Forelimb muscle (tissue), 1 donor: ENCODE data around the gene FOXP2. TPM values are rescaled to one million over a fixed set of nuclear protein-coding genes. Genes with fewer than 3 reads are reported as not detected.
A peak's percentile ranks its signal among the peaks of the same experiment; 100 is the strongest.
"Not testable (repeated sequence)": the region's sequence is repeated elsewhere in the genome, so short reads cannot be mapped to it uniquely, and the experiment has no call there.

Source experiments
- DNase-seq: peaks from one replicate; pipeline ENCODE4 v3.0.0-alpha.2; 2013; ENCODE audit warnings: low read depth
- polyA plus RNA-seq: library from polyadenylated mRNA; unstranded; fragments of 120-200 nt; gene quantifications from one replicate; pipeline ENCODE4 v1.2.1, GENCODE V29; 2013; ENCODE audit not compliant: insufficient read length

Gene FOXP2
- polyA plus RNA-seq, 1 donor, result 10.3 TPM

DNA sequence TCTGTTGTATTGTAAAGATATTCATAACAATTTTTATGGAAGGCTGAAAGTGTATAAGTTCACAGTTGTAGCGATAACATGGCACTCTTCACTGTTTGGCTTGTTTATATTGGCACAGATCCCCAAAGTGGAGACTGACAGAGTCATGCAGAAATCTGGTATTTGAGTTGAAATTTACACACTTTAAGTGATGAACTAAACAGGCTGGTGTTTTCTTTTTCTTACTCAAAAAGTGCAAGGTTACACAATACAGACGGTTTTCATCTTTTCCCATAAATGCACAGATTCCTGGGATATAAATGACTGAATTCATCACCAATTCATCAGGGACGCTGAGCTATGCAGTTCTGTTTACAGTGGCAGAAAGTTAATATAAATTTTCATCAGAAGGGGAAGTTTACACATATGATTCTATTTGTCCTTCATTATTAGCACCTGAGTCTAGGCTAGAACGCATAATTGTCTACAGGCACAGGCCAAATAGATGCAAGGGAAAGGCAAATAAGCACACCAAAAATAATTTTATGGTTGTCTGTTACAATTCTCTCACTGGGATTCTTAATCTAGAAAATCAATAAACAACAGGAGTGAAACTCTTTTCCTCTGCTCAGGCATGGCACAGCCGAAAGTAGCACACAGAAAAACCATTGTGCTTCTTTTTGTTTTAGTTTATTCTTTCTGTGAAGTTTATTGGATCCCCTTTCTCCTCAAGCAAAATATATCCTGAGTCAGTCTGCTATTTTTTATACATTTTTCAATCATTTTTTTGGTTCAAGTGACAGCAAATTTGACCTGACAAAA, 88.0 kb downstream of the FOXP2 start:
- DNase-seq, result no peak

DNA sequence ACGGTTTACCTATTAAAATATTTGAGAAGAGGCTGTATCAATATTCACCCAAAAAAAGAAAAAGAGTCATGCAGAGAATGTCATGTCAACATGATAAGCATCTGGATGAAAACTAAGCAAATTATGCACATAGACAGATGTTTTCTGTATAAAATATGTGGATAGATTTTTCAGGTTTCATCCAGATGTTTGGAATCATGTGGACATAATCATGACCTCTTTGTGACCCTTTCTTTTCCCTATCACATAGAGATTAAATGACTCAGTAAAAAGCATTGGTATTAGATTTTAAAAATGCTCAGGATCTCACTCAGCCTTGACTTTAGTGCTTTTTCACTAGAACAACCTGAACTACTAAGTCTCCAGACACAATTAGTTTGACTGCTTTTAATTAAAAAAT, 90.0 kb downstream of the FOXP2 start:
- DNase-seq, result no peak

DNA sequence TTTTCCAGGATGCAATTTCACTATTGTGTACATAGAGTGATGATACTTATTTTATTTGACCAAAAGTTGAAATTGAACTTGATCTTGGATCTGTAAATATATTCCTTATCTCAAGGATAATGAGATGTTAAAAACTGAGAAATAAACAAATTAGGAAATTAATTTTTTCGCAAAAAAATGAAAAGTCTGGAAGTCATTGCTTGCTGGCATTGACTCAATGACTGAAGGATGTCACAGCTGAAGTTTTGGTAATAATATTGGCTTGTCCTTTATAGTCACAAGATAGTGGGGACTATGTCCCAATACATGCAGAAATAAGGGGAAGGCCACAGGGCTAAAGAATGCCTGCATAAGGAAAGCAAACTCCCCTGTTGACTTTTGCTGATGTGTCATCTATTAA, 92.8 kb downstream of the FOXP2 start:
- DNase-seq, result no peak

DNA sequence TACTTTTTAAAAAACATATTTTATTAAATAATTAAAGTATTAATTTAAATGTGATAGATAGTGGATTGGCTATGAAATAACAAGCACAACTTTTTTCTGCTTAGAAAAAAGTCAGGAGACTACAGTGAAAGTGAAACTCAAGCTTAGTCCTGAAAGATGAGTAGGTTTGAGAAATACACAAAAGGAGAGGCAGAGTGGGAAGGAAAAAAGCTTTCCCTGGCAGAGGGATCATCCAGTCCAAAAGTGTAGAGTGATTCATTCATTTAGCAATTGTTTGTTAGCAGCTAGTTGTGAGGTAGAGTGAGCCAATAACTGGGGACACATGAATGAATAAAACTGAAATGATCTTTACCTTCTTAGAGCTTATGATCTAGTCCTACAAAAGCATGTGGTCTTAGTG, 93.5 kb downstream of the FOXP2 start:
- DNase-seq, result no peak

DNA sequence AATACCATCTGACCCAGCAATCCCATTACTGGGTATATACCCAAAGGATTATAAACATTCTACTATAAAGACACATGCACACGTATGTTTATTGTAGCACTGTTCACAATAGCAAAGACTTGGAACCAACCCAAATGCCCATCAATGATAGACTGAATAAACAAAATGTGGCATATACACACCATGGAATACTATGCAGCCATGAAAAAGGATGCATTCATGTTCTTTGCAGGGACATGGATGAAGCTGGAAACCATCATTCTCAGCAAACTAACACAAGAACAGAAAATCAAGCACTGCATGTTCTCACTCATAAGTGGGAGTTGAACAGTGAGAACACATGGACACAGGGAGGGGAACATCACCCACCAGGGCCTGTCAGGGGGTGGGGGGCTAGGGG, 96.2 kb downstream of the FOXP2 start:
- not testable (repeated sequence) for DNase-seq

DNA sequence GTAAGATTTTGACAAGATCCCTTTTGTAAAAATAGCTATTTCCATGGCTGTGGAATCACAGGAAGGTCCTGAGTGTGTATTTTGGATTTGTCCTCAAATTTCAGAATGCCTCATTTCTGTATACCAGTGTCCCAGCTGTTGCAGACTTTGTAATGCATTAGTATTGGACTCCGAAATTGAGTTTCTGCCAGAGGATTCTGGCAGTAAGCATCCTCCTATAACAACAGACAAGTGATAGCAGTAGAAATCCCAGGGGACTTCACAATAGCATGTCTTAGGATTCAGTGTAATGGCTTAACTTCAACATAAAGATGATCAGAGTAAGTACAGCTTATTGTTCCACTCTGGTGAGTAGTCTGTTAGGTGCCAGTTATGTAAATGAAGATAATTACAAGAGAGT, 104.6 kb downstream of the FOXP2 start:
- DNase-seq, result peak; percentile 57

DNA sequence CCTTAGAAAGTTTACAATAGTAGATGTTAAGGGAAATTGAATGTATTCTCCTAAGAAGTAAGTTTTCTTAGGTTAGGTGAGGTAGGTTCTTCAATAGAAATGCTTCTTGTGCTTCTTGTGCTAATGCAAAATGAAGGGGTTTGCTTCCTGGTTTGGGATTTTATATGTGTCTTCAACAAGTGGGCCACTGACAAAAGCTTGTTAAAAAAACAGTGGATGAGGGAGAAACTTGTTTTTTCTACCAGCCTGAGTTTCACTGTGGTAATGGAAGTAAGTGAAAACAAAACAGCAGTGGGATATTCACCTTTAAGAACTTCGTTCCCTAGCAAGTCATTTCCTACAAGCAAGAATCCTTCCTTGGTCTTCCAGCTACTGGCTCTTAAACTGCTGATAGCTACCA, 107.5 kb downstream of the FOXP2 start:
- no peak for DNase-seq

DNA sequence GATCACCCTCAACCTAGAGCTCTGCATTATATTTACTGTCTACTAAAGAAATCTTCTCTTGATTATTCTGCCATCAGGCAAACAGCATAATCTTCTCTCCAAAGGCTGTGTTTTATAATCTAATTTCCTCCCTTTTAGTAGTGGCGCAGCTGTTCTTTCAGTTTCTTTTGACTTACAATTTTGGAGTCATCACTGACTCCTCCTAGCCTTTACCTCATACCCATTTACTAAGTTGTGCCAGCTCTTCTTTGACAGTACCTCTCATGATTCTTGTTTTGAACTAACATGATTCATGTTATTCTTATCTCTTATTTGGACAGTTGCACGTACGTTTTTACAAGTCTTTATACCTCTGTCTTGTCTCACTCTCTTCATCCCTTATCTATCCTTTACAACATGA, 113.0 kb downstream of the FOXP2 start:
- DNase-seq, result no peak

DNA sequence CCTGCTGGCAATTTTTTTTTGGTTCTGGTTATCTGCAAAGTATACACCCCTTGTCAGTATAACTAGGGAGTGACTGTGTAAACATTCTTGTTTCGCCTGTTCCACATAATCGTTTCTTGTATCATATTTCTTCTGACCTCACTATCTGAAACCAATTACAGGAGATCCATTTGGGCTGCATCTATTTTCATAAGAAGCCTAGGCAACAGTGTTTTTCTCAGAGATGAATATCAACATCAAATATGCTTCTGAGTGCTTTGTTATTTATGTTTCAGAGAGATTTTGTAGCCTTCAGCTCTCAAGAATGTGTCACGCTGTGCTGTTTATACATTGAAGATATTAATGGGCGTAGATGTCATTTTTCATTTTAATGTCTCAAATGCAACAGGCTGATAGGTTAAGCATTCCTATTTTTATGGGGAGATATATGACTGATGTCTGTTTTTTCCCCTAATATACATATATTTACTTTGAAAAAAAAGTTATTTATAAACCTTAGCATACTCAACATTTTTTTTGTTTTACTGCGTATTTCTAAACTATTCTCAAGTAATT, 115.5 kb downstream of the FOXP2 start:
- no peak for DNase-seq

DNA sequence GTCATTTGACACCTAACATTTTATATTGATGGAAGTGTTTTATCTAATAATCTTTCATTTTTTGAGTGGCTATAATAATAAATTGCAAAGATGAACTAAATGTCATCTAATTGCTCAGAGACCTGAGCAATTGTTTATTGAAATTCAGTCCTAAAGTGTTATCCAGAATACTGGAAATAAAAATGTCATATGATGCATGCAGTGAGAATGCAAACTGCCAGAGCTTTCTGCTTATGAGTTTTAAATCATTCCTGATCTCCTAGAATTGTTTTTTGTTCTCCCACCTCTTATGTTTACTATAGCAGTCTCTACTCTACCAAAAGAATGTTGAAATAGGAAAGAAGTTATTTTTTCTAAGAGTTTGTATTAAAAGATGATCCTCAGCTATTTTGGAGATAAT, 116.7 kb downstream of the FOXP2 start:
- no peak for DNase-seq

DNA sequence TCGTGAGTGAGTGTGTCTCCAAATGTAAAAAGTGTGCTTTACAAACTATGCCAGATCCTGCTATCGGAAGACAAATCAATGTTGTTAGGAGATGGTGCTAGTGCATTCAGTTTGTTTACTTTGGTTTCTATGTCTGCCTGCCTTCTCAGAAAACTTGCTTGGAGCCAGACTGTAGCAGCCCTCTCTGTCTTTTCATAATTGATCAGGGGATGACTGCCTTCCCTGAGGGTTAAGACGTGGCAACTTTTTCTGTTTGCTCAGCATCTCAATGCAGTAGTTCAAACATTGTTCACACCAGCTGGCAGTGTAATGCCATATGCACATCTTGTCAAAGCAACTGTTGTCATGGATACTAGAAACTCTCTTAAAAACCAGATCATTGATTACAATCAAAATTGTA, 118.5 kb downstream of the FOXP2 start:
- DNase-seq, result no peak

DNA sequence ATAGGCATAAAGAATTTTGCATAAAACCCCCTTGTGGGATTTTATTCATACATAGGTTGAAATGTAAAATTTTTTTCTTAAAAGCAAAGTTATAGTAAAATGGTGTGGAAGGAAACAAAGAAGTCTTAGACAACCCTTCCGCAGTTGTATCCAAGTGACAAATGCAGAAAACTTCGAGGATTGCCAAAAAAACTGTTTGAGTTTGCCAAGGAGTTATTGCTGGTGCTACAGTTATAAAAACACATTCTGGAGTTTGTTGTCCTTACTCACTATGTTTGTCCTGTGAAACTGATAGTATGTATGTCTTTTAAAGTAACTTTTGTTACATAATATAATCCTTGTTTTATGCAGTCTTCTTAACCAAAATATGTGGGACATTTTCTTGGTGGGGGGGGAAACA, 120.3 kb downstream of the FOXP2 start:
- no peak for DNase-seq

DNA sequence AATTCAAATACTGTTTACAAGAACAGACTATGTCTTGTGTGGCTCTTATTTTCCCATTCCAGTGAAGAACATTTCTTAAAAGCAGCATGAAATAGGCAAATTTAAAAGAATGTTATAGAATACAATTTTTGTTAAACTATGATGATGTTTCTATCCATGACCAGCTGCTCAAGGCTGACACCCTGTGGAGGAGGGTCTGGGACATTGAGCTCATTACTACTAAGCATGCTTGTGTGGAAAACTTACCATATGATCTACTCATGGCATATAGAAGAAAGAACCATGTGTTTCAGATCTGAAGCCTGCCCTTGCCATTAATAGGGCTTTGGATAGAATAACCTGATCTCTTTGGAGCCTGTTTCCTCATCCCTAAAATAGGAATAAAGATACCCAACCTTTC, 125.0 kb downstream of the FOXP2 start:
- DNase-seq, result no peak

DNA sequence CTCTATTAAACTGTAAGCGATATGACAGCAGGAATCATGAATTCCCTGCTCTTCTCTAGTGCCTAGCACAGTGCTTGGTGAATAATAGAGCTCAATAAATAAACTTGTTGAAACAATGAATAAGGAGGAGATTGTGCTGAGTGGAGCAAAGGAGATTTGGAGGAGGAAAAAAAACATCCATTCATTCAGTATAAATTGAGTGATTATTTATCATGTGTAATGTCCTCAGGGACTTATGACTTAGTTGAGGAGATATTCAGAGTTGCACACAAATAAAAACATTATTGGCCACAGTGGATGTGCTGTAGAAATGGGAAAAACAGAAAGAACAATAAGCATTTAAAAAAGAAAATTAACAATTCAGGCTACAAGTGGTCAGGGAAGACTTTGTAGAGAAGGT, 125.7 kb downstream of the FOXP2 start:
- DNase-seq, result no peak

DNA sequence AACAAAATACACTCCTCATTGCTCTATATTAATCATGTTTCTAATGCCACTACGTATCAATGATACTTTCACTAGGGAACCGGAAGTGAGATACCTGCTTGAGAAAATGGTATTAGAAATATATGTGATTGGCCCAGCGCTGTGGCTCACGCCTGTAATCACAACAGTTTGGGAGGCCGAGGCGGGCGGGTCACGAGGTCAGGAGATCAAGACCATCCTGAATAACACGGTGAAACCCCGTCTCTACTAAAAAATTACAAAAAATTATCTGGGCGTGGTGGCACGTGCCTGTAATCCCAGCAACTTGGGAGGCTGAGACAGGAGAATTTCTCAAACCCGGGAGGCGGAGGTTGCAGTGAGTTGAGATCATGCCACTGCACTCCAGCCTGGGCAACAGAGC, 132.7 kb downstream of the FOXP2 start:
- not testable (repeated sequence) for DNase-seq

DNA sequence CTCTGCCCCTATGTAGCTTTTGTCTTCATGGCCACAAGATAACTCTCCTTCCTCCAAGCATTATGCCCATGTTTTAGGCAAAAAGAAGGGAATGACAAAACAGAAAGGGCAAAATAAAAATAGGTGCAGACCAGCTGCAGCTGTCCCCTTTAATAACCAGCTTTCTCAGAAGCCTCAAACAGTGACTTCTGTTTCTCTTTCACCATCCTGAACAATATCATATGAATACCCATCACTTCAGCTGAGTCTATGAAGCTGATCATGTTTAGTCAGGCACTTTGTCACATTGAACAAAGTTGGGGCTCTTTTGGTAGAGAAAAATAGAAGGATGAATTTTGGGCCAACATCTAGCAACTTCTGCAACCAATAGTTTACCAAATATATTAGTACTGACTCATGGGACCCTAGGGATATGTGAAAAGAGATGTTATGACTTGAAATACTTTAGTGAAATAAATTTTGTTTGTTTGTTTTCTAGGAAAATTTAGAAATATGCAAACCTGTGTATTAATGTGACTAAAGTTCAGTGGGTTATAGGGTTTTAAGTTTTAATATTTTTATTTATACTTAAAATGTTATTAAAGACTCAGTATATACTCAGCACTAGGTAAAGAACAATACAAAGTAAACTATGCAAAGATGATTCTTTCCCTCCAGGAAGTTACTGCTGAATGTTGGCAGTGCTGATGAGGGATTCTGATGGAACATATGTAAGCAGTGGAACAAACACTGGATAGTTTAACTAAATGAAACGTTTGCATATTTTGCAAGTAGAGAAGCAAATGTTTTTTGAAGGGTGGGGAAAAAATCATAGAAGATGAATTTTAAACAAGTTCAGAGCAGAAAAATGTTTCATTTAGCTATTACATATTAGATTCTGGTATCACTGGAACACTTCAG, 133.7 kb downstream of the FOXP2 start:
- no peak for DNase-seq

DNA sequence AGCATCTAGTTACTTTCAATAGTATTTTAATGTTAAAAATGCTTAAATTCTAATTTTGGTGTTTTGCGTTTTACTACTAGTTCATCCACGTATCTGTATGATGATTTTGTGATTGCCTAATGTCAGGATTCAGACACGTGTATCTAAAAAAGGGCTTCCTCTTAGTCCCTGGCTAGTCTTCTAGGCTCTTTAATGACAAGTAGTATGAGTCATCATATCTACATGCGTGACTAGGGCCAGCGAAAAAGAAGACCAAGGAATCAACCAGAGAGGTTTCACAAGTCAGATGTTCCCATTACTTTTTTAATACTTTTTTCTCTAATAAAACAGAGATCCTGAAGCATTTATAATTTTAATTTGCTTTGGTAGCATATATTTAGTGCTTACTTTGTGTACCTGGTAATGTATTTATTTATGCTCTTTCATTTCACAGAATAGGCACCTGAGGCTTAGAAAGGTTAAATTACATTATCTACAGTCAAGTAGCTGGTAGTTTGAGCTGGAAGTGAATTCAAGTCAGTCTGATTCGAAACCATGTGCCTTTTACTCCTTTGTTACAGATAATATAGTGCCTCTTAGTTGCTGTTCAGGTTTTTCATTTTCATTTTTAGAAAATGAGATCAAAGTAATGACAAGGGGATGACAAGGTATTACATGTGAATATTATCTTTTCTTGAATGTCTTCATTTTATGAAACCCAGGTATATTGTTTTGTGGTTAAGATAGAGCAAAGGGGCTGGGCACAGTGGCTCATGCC, 140.3 kb downstream of the FOXP2 start:
- DNase-seq, result no peak

DNA sequence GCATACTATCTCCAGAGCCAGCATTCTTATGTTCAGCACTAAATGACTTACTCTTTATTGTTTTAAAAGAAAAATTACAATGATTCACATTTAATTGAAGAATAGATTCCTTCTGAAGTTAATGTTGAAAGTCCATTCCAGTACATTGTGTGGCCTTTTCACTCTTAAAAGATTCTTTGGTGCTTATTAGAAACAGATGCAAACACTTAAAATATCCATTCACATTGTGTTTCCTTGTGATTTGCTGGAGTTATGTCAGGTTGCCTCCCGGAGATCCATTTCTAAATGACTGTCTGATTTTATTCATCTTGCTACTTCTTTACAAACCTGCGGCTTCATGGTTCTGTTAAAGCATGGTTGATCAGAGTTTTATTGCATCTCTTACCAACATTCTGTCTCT, 152.8 kb downstream of the FOXP2 start:
- DNase-seq, result no peak

DNA sequence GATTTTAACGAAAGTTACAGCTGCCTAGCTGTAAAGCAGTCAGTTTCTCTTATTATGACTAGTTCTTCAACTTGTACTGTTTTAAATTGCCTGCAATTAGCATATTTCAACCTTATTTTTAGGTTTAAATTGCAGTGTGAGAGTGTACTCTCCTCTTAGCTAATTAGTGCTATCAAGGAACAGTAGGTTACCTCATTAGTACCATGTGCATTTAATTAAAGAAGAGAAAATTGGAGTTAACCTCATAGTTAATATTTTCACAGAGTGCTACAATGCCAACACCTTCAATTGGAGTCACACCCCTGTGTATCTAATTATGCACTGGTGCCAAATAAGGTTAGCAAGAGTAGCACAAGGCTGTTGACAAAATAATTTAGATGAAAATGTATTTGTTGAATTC, 154.6 kb downstream of the FOXP2 start:
- no peak for DNase-seq

DNA sequence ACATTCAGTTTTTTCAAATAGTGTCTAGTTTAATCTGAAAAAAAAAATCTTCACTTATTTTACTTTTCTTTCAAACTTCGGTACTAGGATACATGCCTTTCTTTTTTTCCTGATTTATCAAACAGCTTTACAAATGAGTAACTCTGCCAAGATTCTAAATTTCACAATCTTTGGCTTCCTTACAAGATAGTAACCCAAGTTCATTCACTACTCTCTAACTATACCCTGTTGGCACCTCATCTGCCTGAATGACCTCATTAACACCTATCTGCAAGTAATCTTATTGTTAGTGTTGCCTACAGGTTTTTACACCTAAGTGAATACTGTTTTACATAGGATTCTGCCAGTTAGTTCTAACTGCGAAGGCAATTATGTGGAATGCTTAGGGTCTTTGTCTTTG, 159.8 kb downstream of the FOXP2 start:
- DNase-seq, result no peak

DNA sequence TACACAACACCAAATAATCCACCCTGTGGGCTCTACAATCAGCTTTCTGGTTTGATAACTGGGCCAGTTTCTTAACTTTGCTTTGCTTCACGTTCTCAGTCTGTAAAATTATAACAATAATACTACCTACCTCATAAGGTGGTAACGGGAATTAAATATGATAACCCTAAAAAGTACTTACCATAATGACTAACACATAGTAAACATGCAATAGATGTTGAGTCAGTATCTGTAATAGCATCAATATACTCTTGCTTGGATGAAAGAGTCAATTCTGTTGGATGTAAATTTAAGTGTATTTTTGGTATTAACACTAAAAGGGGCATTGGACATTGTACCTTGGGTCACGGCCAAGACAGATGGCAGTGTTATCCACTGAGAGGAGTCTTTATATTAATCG, 160.5 kb downstream of the FOXP2 start:
- no peak for DNase-seq

DNA sequence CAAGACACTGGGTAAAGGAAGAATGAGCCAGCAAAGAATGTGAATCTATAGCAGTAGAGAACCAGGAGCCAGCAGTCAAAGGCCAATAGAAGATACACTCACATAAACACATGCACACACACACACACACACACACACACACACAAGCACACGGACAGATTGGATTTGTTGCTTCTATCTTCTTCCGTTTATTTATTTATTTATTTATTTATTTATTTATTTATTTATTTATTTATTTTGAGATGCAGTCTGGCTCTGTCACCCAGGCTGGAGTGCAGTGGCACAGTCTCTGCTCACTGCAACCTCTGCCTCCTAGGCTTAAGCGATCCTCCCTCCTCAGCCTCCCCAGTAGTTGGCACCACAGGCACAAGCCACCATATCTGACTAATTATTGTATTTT, 166.3 kb downstream of the FOXP2 start:
- not testable (repeated sequence) for DNase-seq
